Activated CD8-positive, alpha-beta memory T cell treated with anti-CD3 and anti-CD28 coated beads for 24 hours (primary cell): ENCODE measurements around the gene HDHD3.

ENCODE experiments used
- DNase-seq: peaks from one replicate; pipeline ENCODE4 v3.0.0-alpha.2; 2020

The HDHD3 gene

DNA sequence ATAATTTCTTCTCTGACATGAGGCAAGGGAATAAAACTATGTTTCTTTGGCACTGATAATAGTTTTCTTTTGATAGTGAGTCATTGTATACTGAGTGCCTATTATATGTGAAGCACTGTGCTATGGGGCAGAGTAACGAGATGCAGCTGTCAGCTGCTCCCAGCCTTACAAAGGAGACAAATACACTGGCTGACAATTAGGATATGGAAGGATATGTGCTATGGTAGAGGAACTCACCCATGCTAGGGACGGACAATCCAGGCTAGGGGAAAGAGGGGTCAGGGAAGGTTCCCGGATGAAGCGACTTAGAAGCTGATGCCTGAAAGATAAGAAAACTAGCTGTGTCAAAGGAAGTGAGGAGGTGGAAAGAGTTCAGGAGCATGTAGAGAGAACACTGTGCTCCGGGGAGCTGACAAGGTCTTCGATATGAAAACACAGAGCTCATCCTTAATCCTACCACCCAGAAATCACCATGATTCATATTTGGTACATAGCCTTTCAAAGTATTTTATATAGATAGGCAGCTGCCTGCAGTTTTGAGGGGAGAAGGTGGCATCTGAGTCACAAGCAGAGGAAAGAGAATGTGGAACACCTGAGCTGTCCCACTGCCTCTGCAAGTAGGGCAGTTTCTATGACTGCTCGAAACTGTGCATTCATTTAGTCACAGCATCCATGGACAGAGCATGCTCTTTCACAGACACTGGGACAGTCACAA, 15.3 kb downstream of the HDHD3 start:
- DNase-seq: no peak

- no peak for DNase-seq
Observed at GRCh38 chr9:113360242-113360842, 16.4 kb downstream of the HDHD3 start.

GRCh38 chr9:113359385-113359784, 17.4 kb downstream of the HDHD3 start:
- no peak for DNase-seq

- DNase-seq: no peak
Observed at GRCh38 chr9:113356686-113357292, 20.0 kb downstream of the HDHD3 start.

DNA sequence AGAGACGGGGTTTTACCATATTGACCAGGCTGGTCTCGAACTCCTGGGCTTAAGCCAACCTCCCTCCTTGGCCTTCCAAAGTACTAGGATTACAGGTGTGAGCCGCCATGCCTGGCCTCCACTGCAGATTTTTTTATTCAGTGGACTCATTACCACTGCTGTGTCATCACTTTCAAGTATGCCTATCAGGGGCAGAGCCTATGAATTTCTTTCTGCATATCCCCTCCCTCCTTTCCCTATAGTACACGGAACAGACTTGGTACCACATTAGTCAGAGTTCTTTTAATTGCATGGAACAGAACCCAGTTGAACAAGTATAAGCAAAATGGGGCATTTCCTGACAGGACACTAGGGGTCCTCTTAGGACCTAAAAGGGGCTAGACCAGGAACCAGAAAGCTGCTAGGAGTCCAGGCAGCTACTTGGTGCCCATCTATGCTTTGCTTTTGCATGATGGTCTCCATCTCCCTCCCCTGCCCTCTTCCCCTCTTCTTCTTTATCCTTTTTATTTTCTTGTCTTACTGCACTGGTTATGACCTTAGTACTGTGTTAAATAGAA, 21.7 kb downstream of the HDHD3 start:
- DNase-seq: no peak

GRCh38 chr9:113352411-113352810, 24.4 kb downstream of the HDHD3 start:
- peak; percentile 33 for DNase-seq

DNA sequence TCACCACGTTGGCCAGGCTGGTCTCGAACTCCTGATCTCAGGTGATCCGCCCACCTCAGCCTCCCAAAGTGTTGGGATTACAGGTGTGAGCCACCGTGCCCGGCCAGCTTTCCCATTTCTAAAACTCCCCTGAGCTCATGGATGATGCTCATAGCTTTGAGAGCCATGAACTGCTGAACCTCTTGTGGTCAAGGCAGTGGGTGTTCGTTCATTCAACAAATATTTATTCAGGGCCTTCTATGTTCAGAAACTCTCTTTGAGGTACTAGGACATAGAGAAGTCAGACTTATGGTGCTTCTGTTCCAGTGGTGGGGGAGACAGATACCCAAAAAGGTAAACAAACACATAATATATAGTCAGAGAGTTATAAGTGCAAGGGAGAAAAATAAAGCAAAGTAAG, 24.8 kb downstream of the HDHD3 start:
- DNase-seq: no peak

DNA sequence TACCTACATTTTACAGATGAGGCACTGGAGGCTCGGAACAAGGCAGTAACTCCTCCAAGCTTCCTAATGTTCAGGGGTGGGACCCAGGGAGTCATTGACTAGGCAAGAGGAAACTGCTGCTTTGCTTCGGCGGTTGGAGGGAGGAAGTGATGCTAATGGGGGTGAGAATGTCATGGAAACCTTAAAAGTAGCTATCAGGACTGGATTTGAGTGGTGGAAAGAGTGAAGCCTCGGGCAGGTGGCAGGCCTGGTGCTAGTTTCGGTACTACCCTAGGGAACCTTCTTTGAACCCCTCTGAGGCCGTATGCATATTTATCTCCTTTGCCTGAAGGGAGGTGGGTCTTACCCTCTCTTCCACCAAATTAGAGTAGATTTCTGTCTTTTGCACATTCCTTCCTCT, 25.8 kb downstream of the HDHD3 start:
- DNase-seq: no peak

- no peak for DNase-seq
Observed at GRCh38 chr9:113350107-113350661, 26.6 kb downstream of the HDHD3 start.

DNA sequence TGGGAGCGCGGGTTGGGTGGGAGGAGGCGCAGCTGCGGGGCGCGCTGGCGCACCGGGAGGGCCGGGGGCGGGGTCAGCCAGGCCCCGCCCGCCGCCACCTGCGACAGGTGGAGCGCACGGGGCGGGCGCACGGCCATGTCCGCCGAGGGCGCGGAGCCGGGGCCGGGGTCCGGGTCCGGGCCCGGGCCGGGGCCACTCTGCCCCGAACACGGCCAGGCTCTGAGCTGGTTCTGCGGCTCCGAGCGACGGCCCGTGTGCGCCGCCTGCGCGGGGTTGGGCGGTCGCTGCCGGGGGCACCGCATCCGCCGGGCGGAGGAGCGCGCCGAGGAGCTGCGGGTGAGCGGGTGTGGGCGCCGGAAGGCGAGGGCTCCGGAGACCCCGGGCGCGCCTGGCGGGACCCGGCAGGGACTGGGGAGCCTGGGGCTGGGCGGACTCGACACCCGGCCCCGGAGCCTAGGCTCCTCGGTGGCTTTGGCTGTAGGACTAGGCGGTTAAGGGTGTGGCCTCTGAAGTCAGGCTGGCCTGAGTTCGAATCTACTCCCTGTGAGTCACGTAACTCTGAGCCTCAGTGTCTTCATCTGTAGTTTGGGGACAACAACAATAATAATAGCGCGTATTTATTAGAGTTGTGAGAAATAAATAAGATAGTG, 27.2 kb downstream of the HDHD3 start, which contains the start of gene BSPRY:
TSS of gene BSPRY (plus strand) at position 97 of the 650 bp plus-strand sequence. CDS start at position 136, 39 bp downstream.
- peak; percentile 69 for DNase-seq

DNA sequence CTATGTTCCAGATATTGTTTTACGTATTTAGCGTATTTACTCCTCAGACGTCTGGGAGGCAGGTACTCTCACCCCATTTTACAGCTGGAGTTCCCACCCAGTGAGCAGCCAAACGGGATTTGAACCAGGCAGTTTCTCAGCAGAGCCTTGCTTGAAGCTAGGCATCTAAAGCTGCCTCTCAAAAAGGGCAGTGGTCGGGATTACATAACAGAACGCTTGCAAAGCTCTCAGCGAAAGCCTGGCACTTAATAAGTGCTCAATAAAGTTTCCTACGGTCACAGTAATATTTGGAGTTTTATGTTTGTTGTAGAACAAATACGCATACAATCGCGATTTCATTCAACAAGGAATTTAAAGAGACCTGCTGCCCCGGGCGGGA, 27.7 kb downstream of the HDHD3 start:
- no peak for DNase-seq

DNA sequence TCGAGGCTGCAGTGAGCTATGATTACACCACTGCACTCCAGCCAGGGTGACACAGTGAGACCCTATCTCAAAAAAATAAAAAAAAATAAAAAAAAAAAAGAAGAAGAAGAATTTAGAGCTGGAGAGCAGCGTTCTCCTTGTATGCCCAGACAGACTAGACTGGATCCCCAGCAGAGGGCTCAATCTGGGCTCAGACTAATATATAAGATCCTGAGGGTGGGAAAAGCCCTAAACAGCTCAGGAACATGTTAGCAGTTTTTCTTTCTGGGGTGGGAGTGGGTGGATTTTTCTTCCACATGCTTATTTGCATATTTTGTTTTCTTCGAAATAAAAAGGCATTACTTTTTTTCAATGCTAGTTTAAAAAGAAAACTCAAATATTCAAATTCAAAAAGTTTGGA, 28.3 kb downstream of the HDHD3 start:
- DNase-seq: no peak

GRCh38 chr9:113345671-113346070, 31.1 kb downstream of the HDHD3 start:
- no peak for DNase-seq

DNA sequence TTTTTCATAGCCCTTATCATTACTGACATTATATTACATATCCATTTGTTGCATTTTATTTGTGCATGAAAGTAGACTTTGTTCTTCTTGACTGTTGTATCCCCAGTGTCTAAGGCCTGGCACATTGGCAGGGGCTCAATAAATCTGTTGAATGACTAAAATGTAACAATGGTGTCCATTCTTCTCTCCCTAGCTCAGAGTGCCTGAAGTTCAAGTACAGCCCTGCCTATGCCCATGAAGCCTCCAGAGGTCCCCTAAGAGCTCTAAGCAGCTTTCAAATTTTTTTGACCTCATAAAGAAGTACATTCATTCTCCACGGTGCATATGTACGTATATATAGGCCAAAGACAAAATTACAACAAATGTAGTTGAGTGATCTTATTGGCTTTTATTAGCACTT, 31.6 kb downstream of the HDHD3 start:
- no peak for DNase-seq

DNA sequence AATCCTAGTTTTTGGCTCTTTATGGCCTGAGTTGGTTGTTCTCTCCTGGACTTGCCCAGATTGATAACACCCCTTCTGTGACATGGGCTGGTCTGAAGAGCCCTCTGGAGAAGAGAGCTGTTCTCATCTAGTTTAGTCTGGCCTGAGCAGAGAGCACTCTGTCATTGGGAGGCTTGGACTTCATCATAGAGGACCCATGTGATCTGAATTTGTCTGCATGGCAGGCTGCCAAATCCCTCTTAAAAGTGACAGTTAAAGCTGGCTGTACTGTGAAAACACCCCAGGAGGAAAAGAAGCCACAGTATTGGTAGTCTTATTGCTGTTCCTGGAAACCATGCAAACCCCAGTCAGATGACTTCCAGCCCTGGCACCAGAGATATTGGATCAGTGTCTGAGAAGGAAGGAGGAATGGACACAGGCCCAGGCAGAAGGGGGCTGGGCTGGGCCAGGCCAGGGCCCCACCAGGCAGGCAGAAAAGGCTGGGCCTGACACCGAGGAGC, 33.0 kb downstream of the HDHD3 start:
- no peak for DNase-seq

DNA sequence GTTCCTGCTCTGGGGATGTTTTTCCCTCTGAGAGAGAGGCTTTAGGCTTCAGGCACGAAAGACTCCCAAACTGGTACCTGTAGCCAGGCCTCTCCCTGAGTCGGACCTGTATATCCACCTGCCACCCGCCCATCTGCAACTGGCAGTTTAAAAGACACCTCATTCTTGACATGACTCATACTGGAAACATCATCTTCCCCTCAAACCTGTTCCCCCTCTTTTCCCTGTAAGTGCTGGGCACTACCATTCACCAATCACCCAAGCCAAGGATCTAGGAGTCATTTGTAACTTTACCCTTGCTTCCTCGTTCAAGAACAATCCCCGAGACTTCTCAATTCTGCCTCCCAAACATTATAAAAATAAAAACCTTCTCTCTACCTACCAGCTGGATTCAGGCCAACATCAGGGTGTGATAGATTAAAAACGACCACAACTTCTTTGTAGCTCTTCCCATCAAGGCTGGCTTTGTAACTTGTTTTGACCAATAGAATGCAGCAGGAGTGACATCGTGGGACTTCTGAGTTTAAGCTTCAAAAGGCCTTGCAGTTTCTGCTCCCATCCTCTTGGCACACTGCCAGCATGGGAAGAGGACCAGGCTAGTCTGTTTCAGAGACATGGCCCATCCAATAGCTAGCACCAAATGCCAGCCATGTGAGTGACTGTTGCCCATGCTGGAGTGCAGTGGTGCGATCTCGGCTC, 34.9 kb downstream of the HDHD3 start:
- DNase-seq: no peak

DNA sequence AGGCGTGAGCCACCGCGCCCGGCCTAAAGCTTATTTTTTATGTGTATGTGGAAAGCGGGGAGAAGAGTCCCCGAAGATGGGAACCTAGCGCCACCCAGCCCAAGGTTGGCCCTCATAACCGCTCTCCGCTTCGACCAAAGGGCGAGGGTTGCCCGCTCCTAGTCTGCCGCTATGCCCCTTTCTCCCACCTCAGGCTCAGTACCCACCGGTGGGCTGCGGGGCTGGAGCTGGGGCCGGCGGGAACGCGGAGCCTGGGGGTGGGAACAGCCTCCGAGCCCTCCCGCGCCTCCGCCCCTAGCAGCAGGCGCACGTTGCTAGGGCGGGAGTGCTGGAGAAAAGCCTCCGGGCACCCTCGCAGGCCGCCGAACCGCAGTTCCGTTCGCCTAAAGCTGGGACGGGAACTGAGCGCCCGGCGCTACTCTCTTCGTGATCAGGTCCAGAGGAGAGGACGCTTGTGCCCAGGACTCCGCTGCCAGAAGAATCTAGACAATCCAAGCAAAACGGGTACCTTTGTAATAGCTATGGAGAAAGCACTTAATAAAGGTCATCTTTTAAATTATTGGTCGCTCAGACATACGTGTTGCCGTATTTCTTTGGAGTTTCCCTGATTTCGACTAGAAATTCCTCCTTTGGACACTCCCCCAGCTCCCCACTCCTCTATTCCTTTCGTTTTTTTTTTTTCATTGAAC, 36.6 kb downstream of the HDHD3 start, which contains the start of gene WDR31:
TSS of gene WDR31 (minus strand) at position 265 of the 689 bp plus-strand sequence. CDS start 8,253 bp downstream, outside the sequence.
- DNase-seq: peak; percentile 93

DNA sequence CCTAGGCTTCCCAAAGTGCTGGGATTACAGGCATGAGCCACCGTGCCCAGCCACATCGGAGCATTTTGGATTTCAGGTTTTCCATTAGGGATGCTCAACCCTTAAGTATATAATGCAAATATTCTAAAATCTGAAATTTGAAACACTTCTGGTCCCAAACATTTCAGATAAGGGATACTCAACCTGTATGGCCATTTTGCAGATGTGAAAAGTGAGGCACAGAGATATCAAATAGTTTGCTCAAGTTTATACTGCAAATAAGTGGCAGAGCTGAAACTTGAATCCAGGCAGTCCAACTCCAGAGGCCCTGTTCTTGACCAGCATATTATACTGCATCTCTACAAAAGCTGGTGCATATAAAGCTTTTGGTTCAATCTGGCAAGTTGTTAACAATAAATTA, 39.1 kb downstream of the HDHD3 start:
- no peak for DNase-seq

DNA sequence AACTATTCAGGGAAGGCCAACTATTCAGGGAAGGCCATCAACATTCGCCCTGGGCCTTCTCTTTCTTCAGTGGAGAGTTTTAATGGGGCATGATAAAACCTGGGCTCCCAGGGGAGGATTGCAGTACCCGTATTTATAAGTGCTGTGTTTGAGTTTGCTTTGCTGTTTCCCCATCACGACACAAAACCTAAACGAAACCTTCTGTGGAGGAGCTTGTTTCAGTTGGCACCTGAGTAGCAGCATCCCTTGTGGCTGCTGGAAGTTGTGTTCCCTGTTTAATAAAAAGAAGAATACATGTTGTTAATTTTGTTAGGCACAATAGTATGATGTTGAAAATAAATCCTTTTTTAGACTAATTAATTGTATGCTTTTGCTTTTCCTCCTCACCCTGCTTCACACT, 45.0 kb downstream of the HDHD3 start:
- no peak for DNase-seq

- DNase-seq: no peak
Observed at GRCh38 chr9:113328045-113328782, 48.6 kb downstream of the HDHD3 start.

- no peak for DNase-seq
Observed at GRCh38 chr9:113326230-113326629, 50.6 kb downstream of the HDHD3 start.
